ENCODE measurements around the gene ARFGAP1.

- TF ChIP-seq CTCF (IDR thresholded peaks at IDR 0.05) (no peak), POLR2A (IDR thresholded peaks at IDR 0.05) (no peak)
These were observed 506 bp downstream of the ARFGAP1 start for GRCh38 chr20:63273059-63273579.

Data from uterus (tissue), 2 donors.